CD4-positive, CD25-positive, alpha-beta regulatory T cell (primary cell): ENCODE data around the gene MISP3. TPM values are rescaled to one million over a fixed set of nuclear protein-coding genes. Genes with fewer than 3 reads are reported as not detected.

ENCODE experiments used
- ATAC-seq, 2 donors: fragments of 150-1000 bp; cut with Tn5 transposase; one replicate each; pipeline ENCODE4 v1.10.0; 2021; ENCODE audit warnings: low read depth in 2 of 2, moderate number of reproducible peaks in 2 of 2, moderate library complexity in 1 of 2
- DNase-seq, 3 donors: peaks; one replicate each; pipeline versions ENCODE4 v3.0.0 to v3.0.0-alpha.2; 2012 to 2022; ENCODE audit warnings: mixed read lengths in 1 of 3
- H3K27ac ChIP-seq: one replicate; pipeline ENCODE4 v1.7.0; 2013; ENCODE audit warnings: mild to moderate bottlenecking, low read length; ENCODE audit not compliant: insufficient read depth, poor library complexity, severe bottlenecking
- H3K27me3 ChIP-seq: one replicate; pipeline ENCODE4 v1.7.0; 2013; ENCODE audit warnings: low read length; ENCODE audit not compliant: control insufficient read depth, insufficient read depth
- H3K36me3 ChIP-seq: one replicate; pipeline ENCODE4 v1.7.0; 2013; ENCODE audit warnings: mild to moderate bottlenecking, low read length, moderate library complexity; ENCODE audit not compliant: control insufficient read depth, insufficient read depth
- H3K4me1 ChIP-seq: 2 replicates; pipeline ENCODE4 v1.7.0; 2013; ENCODE audit warnings: mild to moderate bottlenecking, low read length; ENCODE audit not compliant: insufficient read depth, control insufficient read depth, poor library complexity, severe bottlenecking
- H3K4me3 ChIP-seq: one replicate; pipeline ENCODE4 v1.7.0; 2013; ENCODE audit warnings: low read depth, mild to moderate bottlenecking, low read length, moderate library complexity
- H3K9me3 ChIP-seq, 2 experiments: 1 replicate in 1 of 2; 2 replicates in 1 of 2; pipeline ENCODE4 v1.7.0; 2013; ENCODE audit warnings: low read length in 2 of 2, mild to moderate bottlenecking in 1 of 2, moderate library complexity in 1 of 2; ENCODE audit not compliant: control insufficient read depth in 2 of 2
- H3K27ac Mint-ChIP-seq, 3 donors: one replicate each; pipeline ENCODE4 v1.8.0; 2020 to 2022; ENCODE audit warnings: mild to moderate bottlenecking in 3 of 3, mixed read lengths in 3 of 3, moderate library complexity in 2 of 3
- H3K27me3 Mint-ChIP-seq: one replicate; pipeline ENCODE4 v1.8.0; 2022; ENCODE audit warnings: mild to moderate bottlenecking, mixed read lengths
- H3K36me3 Mint-ChIP-seq: one replicate; pipeline ENCODE4 v1.8.0; 2020; ENCODE audit warnings: mixed read lengths
- H3K4me1 Mint-ChIP-seq, 4 donors: one replicate each; pipeline ENCODE4 v1.8.0; 2020 to 2022; ENCODE audit warnings: mixed read lengths in 4 of 4, mild to moderate bottlenecking in 1 of 4
- H3K4me3 Mint-ChIP-seq, 4 donors: one replicate each; pipeline ENCODE4 v1.8.0; 2020 to 2022; ENCODE audit warnings: mild to moderate bottlenecking in 4 of 4, mixed read lengths in 4 of 4, moderate library complexity in 3 of 4
- H3K9me3 Mint-ChIP-seq, 7 donors: one replicate each; pipeline ENCODE4 v1.8.0; 2020 to 2022; ENCODE audit warnings: mixed read lengths in 7 of 7, mild to moderate bottlenecking in 3 of 7, moderate library complexity in 2 of 7
- polyA plus RNA-seq, 4 donors: library from polyadenylated mRNA; unstranded; fragments of 300-500 nt; fragmentation: Illumina TruSeq; gene quantifications; one replicate each; pipeline ENCODE4 v1.2.3, GENCODE V29; 2021
- total RNA-seq: library from RNA; stranded (reverse); gene quantifications from one replicate; pipeline ENCODE4 v1.2.3, GENCODE V29; 2022

Gene MISP3
- total and polyA plus RNA-seq, 5 donors from 2014 or later, result 0.22 to 0.91 (median 0.54) TPM; not detected in 1

DNA sequence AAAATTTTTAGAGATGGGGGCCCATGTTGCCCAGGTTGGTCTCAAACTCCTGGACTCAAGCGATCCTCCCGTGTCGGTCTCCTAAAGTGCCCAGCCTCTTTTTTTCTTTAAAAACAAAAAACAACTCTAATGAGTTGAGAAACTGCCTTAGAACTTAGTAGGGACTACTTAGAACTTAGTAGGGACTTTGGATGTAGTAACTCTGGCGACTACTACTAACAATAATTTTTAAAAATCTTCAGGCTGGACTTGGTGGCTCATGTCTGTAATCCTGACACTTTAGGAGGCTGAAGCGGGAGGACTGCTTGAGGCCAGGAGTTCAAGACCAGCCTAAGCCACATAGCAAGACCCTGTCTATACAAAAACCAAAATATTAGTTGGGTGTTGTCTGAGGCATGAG, 13.5 kb downstream of the MISP3 start:
- DNase-seq, result no peak
- no peak overlapping the region for H3K27ac Mint-ChIP-seq
- no peaks in the 10 kb centered on the region for H3K9me3 ChIP-seq
- H3K27me3 ChIP-seq, result no peaks in the 10 kb centered on the region
- no peaks in the 10 kb centered on the region for H3K36me3 ChIP-seq
- peaks cover 4% of the 10 kb centered on the region for H3K36me3 Mint-ChIP-seq
- H3K4me1 Mint-ChIP-seq, result peaks cover 2 to 29% (median 8%) of the 10 kb centered on the region in 4 donors
- H3K4me3 Mint-ChIP-seq, result peak overlapping the region in 2 of 4 donors; percentile 76 to 88
- no peaks in the 10 kb centered on the region for H3K9me3 Mint-ChIP-seq
- H3K4me1 ChIP-seq, result peaks cover 17% of the 10 kb centered on the region
- H3K27me3 Mint-ChIP-seq, result no peaks in the 10 kb centered on the region
- no peak overlapping the region for H3K4me3 ChIP-seq
- no peak for ATAC-seq
- H3K27ac ChIP-seq, result no peak overlapping the region

DNA sequence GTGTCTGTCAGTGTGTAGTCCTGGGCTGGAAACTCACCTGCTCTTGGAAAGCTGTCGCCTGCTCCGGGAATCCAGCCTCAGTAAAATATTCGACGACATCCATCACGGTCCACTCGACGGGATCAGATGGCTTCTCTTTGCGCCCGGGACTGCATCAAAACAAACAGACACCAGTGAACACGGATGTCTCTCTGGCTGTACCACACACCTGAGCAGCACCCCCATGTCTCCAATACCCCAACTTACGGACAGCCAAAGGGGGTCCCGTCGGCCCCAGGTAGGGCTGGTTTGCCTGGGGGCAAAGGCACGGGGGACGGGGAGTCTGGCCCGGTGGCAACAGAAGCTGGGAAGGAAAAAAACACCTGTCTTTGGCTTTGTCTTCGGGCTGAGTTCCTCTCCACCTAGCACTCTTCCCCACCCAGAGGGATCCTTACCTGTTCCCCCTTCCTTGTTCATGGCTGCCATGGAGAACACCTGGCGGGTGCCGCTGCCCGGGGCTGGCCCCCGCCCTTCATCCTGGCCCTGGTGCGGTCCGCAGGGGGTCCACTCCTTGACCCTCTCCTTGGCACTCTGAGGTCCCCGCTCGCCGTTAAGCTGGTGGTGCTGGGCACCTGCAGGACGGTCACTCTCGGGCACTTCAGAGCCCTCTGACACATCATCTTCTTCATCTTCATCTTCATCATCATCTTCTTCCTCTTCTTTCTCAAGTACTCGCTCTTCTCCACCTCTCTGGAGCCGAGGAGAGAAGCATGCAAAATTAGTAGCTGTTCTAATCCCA, 16.2 kb downstream of the MISP3 start:
- peaks cover 11% of the 10 kb centered on the region for H3K27me3 Mint-ChIP-seq
- H3K4me1 Mint-ChIP-seq, result peaks cover 0 to 29% (median 12%) of the 10 kb centered on the region in 4 donors
- no peaks in the 10 kb centered on the region for H3K36me3 ChIP-seq
- no peak overlapping the region for H3K27ac ChIP-seq
- peaks cover 7% of the 10 kb centered on the region for H3K36me3 Mint-ChIP-seq
- peaks cover 0 to 6% of the 10 kb centered on the region in 2 experiments for H3K9me3 ChIP-seq
- H3K4me1 ChIP-seq, result peaks cover 14% of the 10 kb centered on the region
- H3K27me3 ChIP-seq, result no peaks in the 10 kb centered on the region
- no peak for ATAC-seq
- no peak overlapping the region for H3K4me3 ChIP-seq
- H3K9me3 Mint-ChIP-seq, result peaks cover 0 to 8% (median 2%) of the 10 kb centered on the region in 7 donors
- H3K27ac Mint-ChIP-seq, result peak overlapping the region; percentile 73 to 86 (median 84)
- H3K4me3 Mint-ChIP-seq, result peak overlapping the region; percentile 89 to 97 (median 91)
- DNase-seq, result no peak

DNA sequence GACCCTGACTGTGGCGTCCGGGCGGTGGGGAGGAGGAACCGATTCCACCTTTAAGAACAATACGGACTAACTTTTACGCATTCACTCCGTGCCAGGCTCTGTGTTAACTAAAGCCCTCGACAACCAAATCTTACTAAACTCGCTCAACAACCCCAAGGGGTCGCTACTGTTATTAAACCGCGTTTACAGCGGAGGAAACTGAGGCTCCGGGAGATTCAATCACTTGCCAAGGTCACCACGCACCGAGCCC, 16.8 kb downstream of the MISP3 start:
- DNase-seq, result peak in 2 of 3 donors; percentile 40 to 60
- peaks cover 0 to 6% of the 10 kb centered on the region in 2 experiments for H3K9me3 ChIP-seq
- H3K36me3 ChIP-seq, result no peaks in the 10 kb centered on the region
- Mint-ChIP-seq H3K36me3 (peaks cover 7% of the 10 kb centered on the region), H3K4me3 (peak overlapping the region; percentile 89 to 97 (median 91)), H3K9me3 (peaks cover 0 to 8% (median 2%) of the 10 kb centered on the region in 7 donors), H3K4me1 (peaks cover 0 to 29% (median 12%) of the 10 kb centered on the region in 4 donors), H3K27me3 (peaks cover 11% of the 10 kb centered on the region), H3K27ac (peak overlapping the region; percentile 73 to 86 (median 84))
- ATAC-seq, result no peak
- no peak overlapping the region for H3K4me3 ChIP-seq
- H3K27ac ChIP-seq, result no peak overlapping the region
- H3K4me1 ChIP-seq, result peaks cover 14% of the 10 kb centered on the region
- H3K27me3 ChIP-seq, result no peaks in the 10 kb centered on the region

DNA sequence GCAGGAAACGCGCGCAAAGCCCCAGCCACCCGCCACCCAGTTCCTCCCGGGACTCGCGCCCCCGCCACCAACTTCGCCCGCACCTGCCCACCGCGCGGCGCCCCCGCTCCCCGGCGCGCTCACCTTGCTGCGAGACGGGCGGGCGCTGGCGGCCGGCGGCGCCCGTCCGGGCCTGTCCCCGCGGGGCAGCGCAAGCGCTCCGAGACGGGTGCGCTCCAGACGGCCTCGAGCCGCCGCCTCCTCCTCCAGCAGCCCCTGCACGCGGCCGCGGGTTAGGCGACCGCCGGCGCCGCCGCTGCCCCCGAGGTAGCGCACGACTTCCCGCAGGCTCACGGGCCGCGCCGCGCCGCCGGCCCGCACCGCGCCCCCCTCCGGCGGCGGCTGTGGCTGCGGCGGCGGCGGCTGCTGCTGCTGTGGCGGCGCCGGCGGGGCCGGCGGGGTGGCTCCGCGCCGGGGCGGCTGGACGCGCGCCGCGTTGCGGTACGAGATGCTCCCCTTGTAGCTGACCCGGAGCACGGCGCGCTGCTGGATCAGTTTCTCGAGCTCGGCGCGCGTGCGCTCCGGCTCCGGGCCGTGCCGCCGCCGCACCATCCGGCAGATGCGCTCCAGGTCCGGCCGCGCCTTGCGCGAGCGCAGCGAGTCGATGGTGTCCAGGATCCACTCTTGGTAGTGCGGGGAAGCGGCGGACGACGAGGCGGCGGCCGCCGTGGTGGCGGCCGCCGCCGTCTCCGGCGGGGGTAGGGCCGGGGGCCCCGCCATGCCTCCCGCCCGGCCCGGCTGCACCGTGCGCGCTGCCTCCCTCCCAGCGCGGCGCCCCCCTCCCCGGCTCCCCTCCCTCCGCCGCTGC, 17.3 kb downstream of the MISP3 start:
- H3K4me1 Mint-ChIP-seq, result peaks cover 4 to 33% (median 17%) of the 10 kb centered on the region in 4 donors
- H3K4me3 Mint-ChIP-seq, result peak overlapping the region; percentile 89 to 97 (median 91)
- peak overlapping the region; percentile 73 to 86 (median 84) for H3K27ac Mint-ChIP-seq
- peak; percentile 40 to 64 (median 46) for DNase-seq
- H3K9me3 Mint-ChIP-seq, result peaks cover 0 to 8% (median 2%) of the 10 kb centered on the region in 7 donors
- H3K9me3 ChIP-seq, result peaks cover 0 to 6% of the 10 kb centered on the region in 2 experiments
- H3K27me3 Mint-ChIP-seq, result peaks cover 15% of the 10 kb centered on the region
- H3K27ac ChIP-seq, result peak overlapping the region; percentile 23
- H3K4me1 ChIP-seq, result peaks cover 14% of the 10 kb centered on the region
- H3K27me3 ChIP-seq, result no peaks in the 10 kb centered on the region
- ATAC-seq, result peak in 1 of 2 donors; percentile 4
- H3K36me3 Mint-ChIP-seq, result peaks cover 7% of the 10 kb centered on the region
- H3K4me3 ChIP-seq, result no peak overlapping the region
- no peaks in the 10 kb centered on the region for H3K36me3 ChIP-seq

DNA sequence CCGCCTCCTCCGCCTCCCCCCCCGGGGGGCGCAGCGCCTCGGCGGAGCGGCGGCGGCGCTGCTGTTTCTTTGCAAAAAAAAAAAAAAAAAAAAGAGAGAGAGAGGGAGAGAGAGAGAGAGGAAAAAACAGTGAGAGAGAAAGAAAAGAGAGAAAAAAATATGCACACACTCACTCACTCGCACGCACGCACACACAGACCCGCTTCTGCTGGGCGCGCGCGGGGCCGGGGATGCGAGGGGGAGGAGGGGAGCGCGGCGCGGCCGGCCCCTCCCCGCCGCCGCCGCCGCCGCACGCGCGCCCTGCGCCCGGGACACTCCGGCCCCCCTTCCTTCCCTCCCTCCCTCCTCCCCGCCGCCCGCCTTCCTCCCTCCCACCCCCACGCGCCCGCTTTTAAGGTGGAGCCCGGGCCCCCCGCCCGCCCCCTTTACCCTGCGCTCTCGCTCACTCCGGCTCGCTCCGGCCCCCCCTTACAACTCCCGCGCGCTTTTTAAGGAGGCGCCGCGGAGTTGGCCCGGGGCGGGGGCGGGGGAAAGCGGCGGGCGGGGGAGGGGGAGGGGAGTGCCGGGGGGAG, 18.0 kb downstream of the MISP3 start, which contains the start of gene SAMD1:
Gene SAMD1, minus strand, starts transcription at position 243 of the 572 bp plus-strand sequence.
- Mint-ChIP-seq H3K4me1 (peaks cover 5 to 33% (median 17%) of the 10 kb centered on the region in 4 donors), H3K36me3 (peaks cover 7% of the 10 kb centered on the region), H3K27me3 (peaks cover 15% of the 10 kb centered on the region), H3K9me3 (peaks cover 0 to 8% (median 2%) of the 10 kb centered on the region in 7 donors), H3K27ac (peak within 1 kb of the TSS; percentile 92 to 99 (median 99)), H3K4me3 (peak within 1 kb of the TSS; percentile 94 to 100 (median 100))
- ATAC-seq, result peak; percentile 60 to 66
- H3K36me3 ChIP-seq, result no peaks in the 10 kb centered on the region
- peak; percentile 76 to 90 (median 79) for DNase-seq
- H3K9me3 ChIP-seq, result peaks cover 0 to 6% of the 10 kb centered on the region in 2 experiments
- peak within 1 kb of the TSS; percentile 67 for H3K27ac ChIP-seq
- H3K4me3 ChIP-seq, result peak within 1 kb of the TSS; percentile 84
- H3K27me3 ChIP-seq, result no peaks in the 10 kb centered on the region
- peaks cover 14% of the 10 kb centered on the region for H3K4me1 ChIP-seq

DNA sequence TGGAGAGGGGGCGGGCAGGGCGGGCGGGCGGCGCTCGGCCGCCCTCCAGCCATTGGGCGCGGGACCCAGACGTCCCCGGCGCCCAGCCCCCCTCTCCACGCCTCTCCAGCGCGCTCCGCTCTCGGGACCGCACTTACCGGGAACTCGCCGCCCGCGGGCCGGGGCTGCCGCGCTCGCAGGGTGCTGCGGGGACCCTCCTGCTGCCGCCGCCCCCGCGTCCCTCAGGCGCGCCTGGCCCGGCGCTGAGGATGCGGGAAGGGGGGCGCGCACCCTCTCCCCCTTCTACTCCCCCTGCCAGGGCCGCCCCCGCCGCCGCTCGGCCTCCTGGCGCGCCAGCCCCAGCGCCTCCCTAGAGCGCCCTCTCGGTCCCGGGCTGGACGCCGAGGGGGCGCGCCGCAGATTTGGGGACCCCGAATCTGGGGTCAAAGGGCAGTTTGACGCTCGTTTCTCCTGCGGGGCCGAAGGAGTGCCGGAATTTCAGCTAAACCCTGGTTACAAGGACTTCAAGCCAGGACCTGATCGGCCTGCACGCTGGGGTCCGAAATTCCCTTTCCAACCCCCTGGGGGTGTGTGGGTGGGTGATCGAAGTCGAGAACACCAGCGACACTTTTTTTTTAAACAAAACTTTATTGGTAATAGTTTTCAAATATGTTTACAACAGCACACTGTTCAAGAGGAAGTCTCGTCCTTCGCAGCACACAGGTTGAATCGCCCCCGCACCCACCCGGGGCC, 18.7 kb downstream of the MISP3 start:
- no peaks in the 10 kb centered on the region for H3K27me3 ChIP-seq
- peaks cover 5 to 33% (median 17%) of the 10 kb centered on the region in 4 donors for H3K4me1 Mint-ChIP-seq
- peak overlapping the region; percentile 67 for H3K27ac ChIP-seq
- H3K9me3 Mint-ChIP-seq, result peaks cover 0 to 8% (median 2%) of the 10 kb centered on the region in 7 donors
- H3K27me3 Mint-ChIP-seq, result peaks cover 15% of the 10 kb centered on the region
- H3K4me3 ChIP-seq, result peak overlapping the region; percentile 84
- H3K9me3 ChIP-seq, result peaks cover 0 to 6% of the 10 kb centered on the region in 2 experiments
- DNase-seq (peak; percentile 66 to 84 (median 78)), ATAC-seq (peak; percentile 53 to 61)
- peaks cover 7% of the 10 kb centered on the region for H3K36me3 Mint-ChIP-seq
- H3K4me1 ChIP-seq, result peaks cover 14% of the 10 kb centered on the region
- H3K27ac Mint-ChIP-seq, result peak overlapping the region; percentile 92 to 99 (median 99)
- no peaks in the 10 kb centered on the region for H3K36me3 ChIP-seq
- peak overlapping the region; percentile 94 to 100 (median 100) for H3K4me3 Mint-ChIP-seq
